ENCODE results near the gene RABGGTA. TPM values are rescaled to one million over a fixed set of nuclear protein-coding genes. Genes with fewer than 3 reads are reported as not detected.

The RABGGTA gene
- total RNA-seq, result 57.9 and 70.1 TPM in 2 replicates
- total RNA-seq (2013), result 30.4 TPM
- 134 and 159 TPM in 2 replicates for polyA plus RNA-seq
- polyA minus RNA-seq, result 71.9 and 76.2 TPM in 2 replicates

- H3K27ac ChIP-seq (ENCODE audit: low read length in 2 of 2), result peak within 1 kb of the TSS; percentile 93 to 97
- H3K4me1 ChIP-seq (ENCODE audit: control insufficient read depth in 2 of 2, insufficient read depth in 2 of 2, low read length in 2 of 2), result peaks cover 32 to 39% of the 10 kb centered on the region in 2 donors
- peaks cover 48% of the 10 kb centered on the region for H3K4me1 Mint-ChIP-seq
- H3K36me3 ChIP-seq (replicated peaks in 1 of 2; ENCODE audit: control extremely low read depth in 1 of 2, control insufficient read depth in 1 of 2, extremely low read depth in 1 of 2, insufficient read depth in 2 of 2, low read length in 1 of 2), result peaks cover 0 to 30% of the 10 kb centered on the region in 2 experiments
- peak within 1 kb of the TSS; percentile 94 for H3K4me3 Mint-ChIP-seq
- peak within 1 kb of the TSS; percentile 45 to 96 (median 93) for H3K4me3 ChIP-seq (ENCODE audit: control extremely low read depth in 1 of 5, extremely low read depth in 1 of 5, insufficient read depth in 1 of 5, low read depth in 2 of 5, low read length in 4 of 5)
- no peaks in the 10 kb centered on the region for H3K27me3 ChIP-seq (replicated peaks in 1 of 4; ENCODE audit: control extremely low read depth in 1 of 4, control insufficient read depth in 3 of 4, insufficient read depth in 4 of 4, low read length in 3 of 4)
- intact Hi-C loops (cut with micrococcal nuclease), result loop anchor here (1.0 to 10.0 kb wide), 12 partner anchors 8 to 160 kb away; partner anchors contain the start of genes CHMP4A, DCAF11, EMC9 and GMPR2
- no peaks in the 10 kb centered on the region for H3K27me3 Mint-ChIP-seq
- no peaks in the 10 kb centered on the region for H4K20me1 ChIP-seq (ENCODE audit: control insufficient read depth, insufficient read depth, low read length, poor library complexity, severe bottlenecking)
- peak within 1 kb of the TSS; percentile 90 for H3K9ac ChIP-seq (ENCODE audit: low read length)
- H3K4me2 ChIP-seq (replicated peaks; ENCODE audit: low read depth, low read length, poor library complexity, severe bottlenecking), result peak within 1 kb of the TSS; percentile 86
- WGBS (ENCODE audit: insufficient coverage), result under 1% methylated on average over 59 of the region's 61 CpGs
- POLR2A ChIA-PET, result interaction anchor here (0.6 to 2.9 kb wide), 19 partner anchors 9 to 711 kb away, joined by 3 to 51 read pairs (median 5); partner anchors contain the start of genes CBLN3, DCAF11, DHRS1 and EMC9
- H2AFZ ChIP-seq (ENCODE audit: insufficient read depth, low read depth, low read length, poor library complexity, severe bottlenecking), result peak within 1 kb of the TSS; percentile 79
- H3K79me2 ChIP-seq (ENCODE audit: control insufficient read depth, insufficient read depth, low read length), result peaks cover 20% of the 10 kb centered on the region
- CTCF ChIA-PET, result interaction anchor here (1.0 to 4.2 kb wide), 22 partner anchors 8 to 179 kb away, joined by 3 to 40 read pairs (median 4); partner anchors contain the start of genes CHMP4A, CIDEB, IRF9 and LTB4R
- H3K9me3 ChIP-seq (ENCODE audit: control extremely low read depth in 1 of 3, control insufficient read depth in 2 of 3, insufficient read depth in 1 of 3, low read length in 2 of 3), result no peaks in the 10 kb centered on the region
- TF ChIP-seq EZH2 (IDR thresholded peaks at IDR 0.05; ENCODE audit: borderline replicate concordance, insufficient read depth, low read depth, low read length, poor library complexity, severe bottlenecking) (no peak), CTCF (IDR thresholded peaks at IDR 0.05) (peak; percentile 75)
- H3K9me3 Mint-ChIP-seq (ENCODE audit: insufficient read depth), result no peaks in the 10 kb centered on the region
- peak; percentile 87 for ATAC-seq (ENCODE audit: low read depth)
- peak; percentile 98 for DNase-seq
- H3K27ac Mint-ChIP-seq, result peak within 1 kb of the TSS; percentile 94
Observed at GRCh38 chr14:24271134-24271833, at the start of gene RABGGTA. RABGGTA (minus strand) TSS chr14:24271597; CDS start chr14:24271115, 482 bp downstream.
